ENCODE data around the gene PAFAH1B1. TPM values are rescaled to one million over a fixed set of nuclear protein-coding genes. Genes with fewer than 3 reads are reported as not detected.

PAFAH1B1 gene
- total RNA-seq, 1 experiment from 2014 or later = 114 TPM

DNA sequence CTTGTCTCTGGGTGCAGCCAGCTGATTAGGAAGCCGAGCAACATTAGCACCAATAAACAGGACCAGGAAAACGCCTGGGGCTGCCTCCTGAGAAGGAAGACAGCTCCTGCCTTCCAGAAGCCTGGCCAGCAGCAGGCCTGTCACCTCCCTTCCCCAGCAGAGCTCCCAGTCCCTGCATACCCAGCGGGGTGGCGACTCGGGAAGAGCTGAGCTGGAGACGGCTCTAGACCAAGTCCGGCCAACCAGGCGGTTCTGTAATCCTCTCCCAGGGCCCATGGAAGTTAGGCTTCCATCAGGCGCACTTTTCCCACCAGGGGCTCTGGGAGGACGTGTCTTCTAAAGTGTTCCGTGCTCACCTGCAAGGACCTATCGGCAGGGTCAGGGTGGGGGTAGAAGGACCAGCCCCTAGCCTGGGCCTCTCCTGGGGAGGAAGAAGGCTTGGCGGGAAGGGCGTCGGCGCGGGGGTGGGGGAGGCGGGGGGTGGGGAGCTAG, 130.1 kb downstream of the PAFAH1B1 start:
- Mint-ChIP-seq H3K4me1 (peaks cover 30% of the 10 kb centered on the region), H3K9me3 (no peaks in the 10 kb centered on the region), H3K27ac (peak overlapping the region; percentile 32; the same call in 1 of the 2 replicates), H3K36me3 (peaks cover 9% of the 10 kb centered on the region), H3K4me3 (peak overlapping the region; percentile 62), H3K27me3 (ENCODE audit: low read depth) (peaks cover 8% of the 10 kb centered on the region)
- DNase-seq (ENCODE audit: low spot score) (peak; percentile 70), ATAC-seq (peak; percentile 52)
- ChIA-PET POLR2A (interaction anchor here (1.2 to 1.3 kb wide), 2 partner anchors 14 to 62 kb away, joined by 3 to 4 read pairs; no protein-coding TSS in a partner anchor), CTCF (interaction anchor here (0.6 to 3.6 kb wide), 15 partner anchors 11 to 371 kb away, joined by 3 to 36 read pairs (median 6); no protein-coding TSS in a partner anchor)
- peak; percentile 37; the same call in 1 of the 2 replicates for TF ChIP-seq ZNF423 (CRISPR knock-in tag; IDR thresholded peaks at IDR 0.05)
- TF ChIP-seq, protein P1, sequence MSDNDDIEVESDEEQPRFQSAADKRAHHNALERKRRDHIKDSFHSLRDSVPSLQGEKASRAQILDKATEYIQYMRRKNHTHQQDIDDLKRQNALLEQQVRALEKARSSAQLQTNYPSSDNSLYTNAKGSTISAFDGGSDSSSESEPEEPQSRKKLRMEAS (CRISPR knock-in tag; IDR thresholded peaks at IDR 0.05) = peak; percentile 47; the same call in 1 of the 2 replicates
- peak; percentile 47; the same call in 1 of the 2 replicates for TF ChIP-seq ZNF138 (CRISPR knock-in tag; conservative IDR thresholded peaks at IDR 0.05)
- TF ChIP-seq, protein P2, sequence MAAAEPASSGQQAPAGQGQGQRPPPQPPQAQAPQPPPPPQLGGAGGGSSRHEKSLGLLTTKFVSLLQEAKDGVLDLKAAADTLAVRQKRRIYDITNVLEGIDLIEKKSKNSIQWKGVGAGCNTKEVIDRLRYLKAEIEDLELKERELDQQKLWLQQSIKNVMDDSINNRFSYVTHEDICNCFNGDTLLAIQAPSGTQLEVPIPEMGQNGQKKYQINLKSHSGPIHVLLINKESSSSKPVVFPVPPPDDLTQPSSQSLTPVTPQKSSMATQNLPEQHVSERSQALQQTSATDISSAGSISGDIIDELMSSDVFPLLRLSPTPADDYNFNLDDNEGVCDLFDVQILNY (CRISPR knock-in tag; IDR thresholded peaks at IDR 0.05) = peak; percentile 55; the same call in 1 of the 2 replicates
- no peak for TF ChIP-seq ZNF416 (CRISPR knock-in tag; IDR thresholded peaks at IDR 0.05)
- TF ChIP-seq ETV6 (CRISPR knock-in tag; IDR thresholded peaks at IDR 0.05) = 0 out of 2 replicates have a peak, but pooled peaks have one; percentile 63
- TF ChIP-seq, protein P3, sequence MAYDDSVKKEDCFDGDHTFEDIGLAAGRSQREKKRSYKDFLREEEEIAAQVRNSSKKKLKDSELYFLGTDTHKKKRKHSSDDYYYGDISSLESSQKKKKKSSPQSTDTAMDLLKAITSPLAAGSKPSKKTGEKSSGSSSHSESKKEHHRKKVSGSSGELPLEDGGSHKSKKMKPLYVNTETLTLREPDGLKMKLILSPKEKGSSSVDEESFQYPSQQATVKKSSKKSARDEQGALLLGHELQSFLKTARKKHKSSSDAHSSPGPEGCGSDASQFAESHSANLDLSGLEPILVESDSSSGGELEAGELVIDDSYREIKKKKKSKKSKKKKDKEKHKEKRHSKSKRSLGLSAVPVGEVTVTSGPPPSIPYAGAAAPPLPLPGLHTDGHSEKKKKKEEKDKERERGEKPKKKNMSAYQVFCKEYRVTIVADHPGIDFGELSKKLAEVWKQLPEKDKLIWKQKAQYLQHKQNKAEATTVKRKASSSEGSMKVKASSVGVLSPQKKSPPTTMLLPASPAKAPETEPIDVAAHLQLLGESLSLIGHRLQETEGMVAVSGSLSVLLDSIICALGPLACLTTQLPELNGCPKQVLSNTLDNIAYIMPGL (CRISPR knock-in tag; IDR thresholded peaks at IDR 0.05) = 0 out of 2 replicates have a peak, but pooled peaks have one; percentile 24
- no peak for TF ChIP-seq SOX15 (CRISPR knock-in tag; IDR thresholded peaks at IDR 0.05)
- TF ChIP-seq ZNF232 (CRISPR knock-in tag; IDR thresholded peaks at IDR 0.05) = 0 out of 2 replicates have a peak, but pooled peaks have one; percentile 19

DNA sequence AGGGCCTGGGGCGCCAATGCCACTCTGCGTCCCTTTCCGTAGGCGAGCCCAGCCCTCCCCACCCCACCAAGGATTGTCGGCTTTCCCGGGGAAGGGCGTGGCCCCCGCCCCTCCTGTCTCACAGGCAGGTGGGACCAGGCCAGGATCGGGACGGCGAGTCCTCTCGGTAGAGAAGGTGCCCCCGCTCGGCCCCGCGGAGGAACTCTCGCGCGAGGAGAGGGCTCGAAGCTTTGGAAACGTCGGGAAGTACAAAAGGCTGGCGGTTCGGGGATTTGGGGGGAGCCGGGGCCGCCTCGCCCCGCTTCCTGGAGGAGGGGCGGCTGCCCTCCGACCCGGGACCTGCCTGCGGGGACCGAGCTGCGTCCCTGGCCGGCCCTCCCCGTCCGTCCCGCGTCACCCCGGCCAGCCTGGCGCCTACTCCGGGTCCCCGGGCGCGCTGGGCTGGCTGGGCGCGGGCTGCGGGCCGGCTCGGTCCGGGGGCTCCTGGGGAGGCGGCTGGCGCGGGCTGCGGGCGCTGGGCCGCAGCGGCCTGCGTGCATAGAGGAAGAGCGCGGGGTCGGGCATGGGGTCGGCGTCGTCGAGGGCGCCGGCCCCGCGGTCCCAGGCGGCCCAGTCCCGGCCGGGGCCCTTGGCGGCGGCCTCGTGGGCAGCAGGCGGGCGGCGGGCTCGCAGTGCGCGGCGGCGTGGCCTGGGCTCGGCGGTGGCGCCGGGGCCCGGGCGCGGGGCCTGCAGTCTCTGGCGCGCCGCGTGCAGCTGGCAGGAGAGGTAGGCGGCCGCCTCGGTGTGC, 130.7 kb downstream of the PAFAH1B1 start:
- Mint-ChIP-seq H3K27ac (no peak overlapping the region), H3K9me3 (no peaks in the 10 kb centered on the region), H3K4me3 (peak overlapping the region; percentile 68), H3K36me3 (peaks cover 9% of the 10 kb centered on the region), H3K4me1 (peaks cover 30% of the 10 kb centered on the region), H3K27me3 (ENCODE audit: low read depth) (peaks cover 8% of the 10 kb centered on the region)
- ATAC-seq (peak; percentile 65), DNase-seq (ENCODE audit: low spot score) (peak; percentile 80)
- ChIA-PET POLR2A (interaction anchor here (0.6 to 1.3 kb wide), 5 partner anchors 13 to 62 kb away, joined by 3 to 4 read pairs (median 4); partner anchors contain the start of gene CCDC92B), CTCF (interaction anchor here (0.6 to 3.6 kb wide), 20 partner anchors 10 to 371 kb away, joined by 3 to 36 read pairs (median 6); no protein-coding TSS in a partner anchor)
- TF ChIP-seq, protein P4, sequence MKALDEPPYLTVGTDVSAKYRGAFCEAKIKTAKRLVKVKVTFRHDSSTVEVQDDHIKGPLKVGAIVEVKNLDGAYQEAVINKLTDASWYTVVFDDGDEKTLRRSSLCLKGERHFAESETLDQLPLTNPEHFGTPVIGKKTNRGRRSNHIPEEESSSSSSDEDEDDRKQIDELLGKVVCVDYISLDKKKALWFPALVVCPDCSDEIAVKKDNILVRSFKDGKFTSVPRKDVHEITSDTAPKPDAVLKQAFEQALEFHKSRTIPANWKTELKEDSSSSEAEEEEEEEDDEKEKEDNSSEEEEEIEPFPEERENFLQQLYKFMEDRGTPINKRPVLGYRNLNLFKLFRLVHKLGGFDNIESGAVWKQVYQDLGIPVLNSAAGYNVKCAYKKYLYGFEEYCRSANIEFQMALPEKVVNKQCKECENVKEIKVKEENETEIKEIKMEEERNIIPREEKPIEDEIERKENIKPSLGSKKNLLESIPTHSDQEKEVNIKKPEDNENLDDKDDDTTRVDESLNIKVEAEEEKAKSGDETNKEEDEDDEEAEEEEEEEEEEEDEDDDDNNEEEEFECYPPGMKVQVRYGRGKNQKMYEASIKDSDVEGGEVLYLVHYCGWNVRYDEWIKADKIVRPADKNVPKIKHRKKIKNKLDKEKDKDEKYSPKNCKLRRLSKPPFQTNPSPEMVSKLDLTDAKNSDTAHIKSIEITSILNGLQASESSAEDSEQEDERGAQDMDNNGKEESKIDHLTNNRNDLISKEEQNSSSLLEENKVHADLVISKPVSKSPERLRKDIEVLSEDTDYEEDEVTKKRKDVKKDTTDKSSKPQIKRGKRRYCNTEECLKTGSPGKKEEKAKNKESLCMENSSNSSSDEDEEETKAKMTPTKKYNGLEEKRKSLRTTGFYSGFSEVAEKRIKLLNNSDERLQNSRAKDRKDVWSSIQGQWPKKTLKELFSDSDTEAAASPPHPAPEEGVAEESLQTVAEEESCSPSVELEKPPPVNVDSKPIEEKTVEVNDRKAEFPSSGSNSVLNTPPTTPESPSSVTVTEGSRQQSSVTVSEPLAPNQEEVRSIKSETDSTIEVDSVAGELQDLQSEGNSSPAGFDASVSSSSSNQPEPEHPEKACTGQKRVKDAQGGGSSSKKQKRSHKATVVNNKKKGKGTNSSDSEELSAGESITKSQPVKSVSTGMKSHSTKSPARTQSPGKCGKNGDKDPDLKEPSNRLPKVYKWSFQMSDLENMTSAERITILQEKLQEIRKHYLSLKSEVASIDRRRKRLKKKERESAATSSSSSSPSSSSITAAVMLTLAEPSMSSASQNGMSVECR (CRISPR knock-in tag; IDR thresholded peaks at IDR 0.05; ENCODE audit: borderline replicate concordance) = no peak
- TF ChIP-seq, protein P5, sequence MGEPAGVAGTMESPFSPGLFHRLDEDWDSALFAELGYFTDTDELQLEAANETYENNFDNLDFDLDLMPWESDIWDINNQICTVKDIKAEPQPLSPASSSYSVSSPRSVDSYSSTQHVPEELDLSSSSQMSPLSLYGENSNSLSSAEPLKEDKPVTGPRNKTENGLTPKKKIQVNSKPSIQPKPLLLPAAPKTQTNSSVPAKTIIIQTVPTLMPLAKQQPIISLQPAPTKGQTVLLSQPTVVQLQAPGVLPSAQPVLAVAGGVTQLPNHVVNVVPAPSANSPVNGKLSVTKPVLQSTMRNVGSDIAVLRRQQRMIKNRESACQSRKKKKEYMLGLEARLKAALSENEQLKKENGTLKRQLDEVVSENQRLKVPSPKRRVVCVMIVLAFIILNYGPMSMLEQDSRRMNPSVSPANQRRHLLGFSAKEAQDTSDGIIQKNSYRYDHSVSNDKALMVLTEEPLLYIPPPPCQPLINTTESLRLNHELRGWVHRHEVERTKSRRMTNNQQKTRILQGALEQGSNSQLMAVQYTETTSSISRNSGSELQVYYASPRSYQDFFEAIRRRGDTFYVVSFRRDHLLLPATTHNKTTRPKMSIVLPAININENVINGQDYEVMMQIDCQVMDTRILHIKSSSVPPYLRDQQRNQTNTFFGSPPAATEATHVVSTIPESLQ (CRISPR knock-in tag; IDR thresholded peaks at IDR 0.05) = no peak
- TF ChIP-seq, protein P6, sequence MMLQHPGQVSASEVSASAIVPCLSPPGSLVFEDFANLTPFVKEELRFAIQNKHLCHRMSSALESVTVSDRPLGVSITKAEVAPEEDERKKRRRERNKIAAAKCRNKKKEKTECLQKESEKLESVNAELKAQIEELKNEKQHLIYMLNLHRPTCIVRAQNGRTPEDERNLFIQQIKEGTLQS (CRISPR knock-in tag; conservative IDR thresholded peaks at IDR 0.05) = no peak
- TF ChIP-seq HMGA2 (CRISPR knock-in tag; IDR thresholded peaks at IDR 0.05) (no peak), ZNF396 (CRISPR knock-in tag; IDR thresholded peaks at IDR 0.05; ENCODE audit: borderline replicate concordance) (no peak)
- TF ChIP-seq, protein P3 (CRISPR knock-in tag; IDR thresholded peaks at IDR 0.05) = 0 out of 2 replicates have a peak, but pooled peaks have one; percentile 10
- TF ChIP-seq, protein P7, sequence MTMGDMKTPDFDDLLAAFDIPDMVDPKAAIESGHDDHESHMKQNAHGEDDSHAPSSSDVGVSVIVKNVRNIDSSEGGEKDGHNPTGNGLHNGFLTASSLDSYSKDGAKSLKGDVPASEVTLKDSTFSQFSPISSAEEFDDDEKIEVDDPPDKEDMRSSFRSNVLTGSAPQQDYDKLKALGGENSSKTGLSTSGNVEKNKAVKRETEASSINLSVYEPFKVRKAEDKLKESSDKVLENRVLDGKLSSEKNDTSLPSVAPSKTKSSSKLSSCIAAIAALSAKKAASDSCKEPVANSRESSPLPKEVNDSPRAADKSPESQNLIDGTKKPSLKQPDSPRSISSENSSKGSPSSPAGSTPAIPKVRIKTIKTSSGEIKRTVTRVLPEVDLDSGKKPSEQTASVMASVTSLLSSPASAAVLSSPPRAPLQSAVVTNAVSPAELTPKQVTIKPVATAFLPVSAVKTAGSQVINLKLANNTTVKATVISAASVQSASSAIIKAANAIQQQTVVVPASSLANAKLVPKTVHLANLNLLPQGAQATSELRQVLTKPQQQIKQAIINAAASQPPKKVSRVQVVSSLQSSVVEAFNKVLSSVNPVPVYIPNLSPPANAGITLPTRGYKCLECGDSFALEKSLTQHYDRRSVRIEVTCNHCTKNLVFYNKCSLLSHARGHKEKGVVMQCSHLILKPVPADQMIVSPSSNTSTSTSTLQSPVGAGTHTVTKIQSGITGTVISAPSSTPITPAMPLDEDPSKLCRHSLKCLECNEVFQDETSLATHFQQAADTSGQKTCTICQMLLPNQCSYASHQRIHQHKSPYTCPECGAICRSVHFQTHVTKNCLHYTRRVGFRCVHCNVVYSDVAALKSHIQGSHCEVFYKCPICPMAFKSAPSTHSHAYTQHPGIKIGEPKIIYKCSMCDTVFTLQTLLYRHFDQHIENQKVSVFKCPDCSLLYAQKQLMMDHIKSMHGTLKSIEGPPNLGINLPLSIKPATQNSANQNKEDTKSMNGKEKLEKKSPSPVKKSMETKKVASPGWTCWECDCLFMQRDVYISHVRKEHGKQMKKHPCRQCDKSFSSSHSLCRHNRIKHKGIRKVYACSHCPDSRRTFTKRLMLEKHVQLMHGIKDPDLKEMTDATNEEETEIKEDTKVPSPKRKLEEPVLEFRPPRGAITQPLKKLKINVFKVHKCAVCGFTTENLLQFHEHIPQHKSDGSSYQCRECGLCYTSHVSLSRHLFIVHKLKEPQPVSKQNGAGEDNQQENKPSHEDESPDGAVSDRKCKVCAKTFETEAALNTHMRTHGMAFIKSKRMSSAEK (CRISPR knock-in tag; IDR thresholded peaks at IDR 0.05; ENCODE audit: borderline replicate concordance) = no peak

Data from WTC11 (cell line).